Measurements from ENCODE around the gene FARP1.

GRCh38 chr13:98310485-98311199 is 167.7 kb downstream of the FARP1 start:
- no peak for TF ChIP-seq GATA2 (IDR thresholded peaks at IDR 0.05; ENCODE audit: low read depth, low read length)
- TF ChIP-seq GATA3 (IDR thresholded peaks at IDR 0.05; ENCODE audit: low read depth, low read length), result no peak

All from SH-SY5Y (cell line).